ENCODE measurements around the gene TBXA2R.
"Not testable (repeated sequence)": the region's sequence is repeated elsewhere in the genome, so short reads cannot be mapped to it uniquely, and the experiment has no call there.

TBXA2R gene

DNA sequence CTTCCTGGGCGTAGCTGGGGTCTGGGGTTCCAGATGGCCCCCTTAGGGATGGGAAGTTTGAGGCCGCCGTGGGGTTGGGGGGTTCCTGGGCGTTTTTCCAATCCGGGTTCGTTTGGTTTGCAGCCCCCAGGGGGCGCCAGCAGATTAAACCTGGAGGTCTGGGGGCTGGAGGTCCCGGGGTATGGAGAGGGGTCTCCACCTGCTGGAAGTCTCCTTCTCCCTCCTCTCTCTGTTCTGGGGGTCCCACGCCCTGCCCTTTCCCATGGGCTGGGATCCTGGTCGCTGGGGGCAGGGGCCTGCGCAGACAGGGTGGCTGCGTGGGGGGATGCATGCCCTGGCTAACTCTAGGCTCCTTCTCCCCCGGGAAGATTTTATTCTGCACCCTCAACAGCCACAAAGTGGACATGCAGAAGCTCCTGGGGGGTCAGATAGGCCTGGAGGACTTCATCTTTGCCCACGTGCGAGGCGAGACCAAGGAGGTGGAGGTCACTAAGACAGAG, 20.5 kb downstream of the TBXA2R start:
- Histone ChIP-seq H3K4me1 (ENCODE audit: control insufficient read depth, insufficient read depth, low read length) (no peaks in the 10 kb centered on the region), H3K9ac (ENCODE audit: low read depth, low read length) (no peak overlapping the region), H3K9me3 (ENCODE audit: control insufficient read depth, insufficient read depth, low read length) (peaks cover 4% of the 10 kb centered on the region; the same call in 1 of the 2 replicates), H3K36me3 (ENCODE audit: control insufficient read depth, insufficient read depth, low read length) (no peaks in the 10 kb centered on the region), H3K4me3 (ENCODE audit: low read depth, low read length) (peak overlapping the region; percentile 54), H3K27ac (ENCODE audit: low read depth, low read length) (no peak overlapping the region), H3K27me3 (ENCODE audit: control insufficient read depth, insufficient read depth, low read length) (peaks cover 24% of the 10 kb centered on the region)

DNA sequence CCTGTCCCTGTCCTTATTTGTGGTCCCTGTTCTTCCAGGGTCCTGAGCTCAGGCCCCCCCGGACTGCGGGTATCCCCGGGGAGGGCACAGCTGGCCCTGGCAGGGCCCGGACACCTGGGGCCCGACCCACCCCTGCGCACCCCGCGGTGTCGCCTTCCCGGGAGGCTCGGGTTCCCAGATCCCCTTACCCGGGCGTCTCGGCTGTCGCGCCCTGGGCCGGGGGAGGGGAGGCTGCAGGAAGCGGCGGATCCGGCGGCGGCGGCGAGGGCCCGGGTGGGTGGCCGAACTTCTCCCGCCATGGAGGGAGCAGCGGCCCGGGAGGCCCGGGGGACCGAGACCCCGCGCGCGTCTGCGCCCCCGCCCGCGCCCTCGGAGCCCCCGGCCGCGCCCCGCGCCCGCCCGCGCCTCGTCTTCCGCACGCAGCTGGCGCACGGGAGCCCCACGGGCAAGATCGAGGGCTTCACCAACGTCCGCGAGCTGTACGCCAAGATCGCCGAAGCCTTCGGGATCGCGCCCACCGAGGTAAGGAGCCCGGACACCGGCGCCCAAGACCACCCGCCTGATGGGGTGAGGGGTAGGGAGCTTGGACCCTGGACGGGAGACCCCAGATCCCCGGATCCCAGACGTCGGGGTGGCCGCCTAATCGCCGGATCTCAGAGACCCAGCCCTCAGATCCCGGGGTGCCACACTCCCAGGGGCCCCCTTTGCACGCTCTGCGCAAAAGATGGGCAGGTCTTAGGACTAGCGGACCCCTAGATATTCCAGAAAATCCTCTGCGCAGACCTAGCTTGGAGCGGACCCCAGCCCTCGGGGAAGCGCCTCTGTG, 21.2 kb downstream of the TBXA2R start, which contains the start of gene GIPC3:
Gene GIPC3, plus strand, starts transcription at position 178 of the 826 bp plus-strand sequence. Its CDS starts 120 bp downstream, at position 298.
- Histone ChIP-seq H3K4me1 (ENCODE audit: control insufficient read depth, insufficient read depth, low read length) (no peaks in the 10 kb centered on the region), H3K27ac (ENCODE audit: low read depth, low read length) (no peak within 1 kb of the TSS), H3K4me3 (ENCODE audit: low read depth, low read length) (peak within 1 kb of the TSS; percentile 54), H3K36me3 (ENCODE audit: control insufficient read depth, insufficient read depth, low read length) (no peaks in the 10 kb centered on the region), H3K27me3 (ENCODE audit: control insufficient read depth, insufficient read depth, low read length) (peaks cover 24% of the 10 kb centered on the region), H3K9ac (ENCODE audit: low read depth, low read length) (no peak within 1 kb of the TSS), H3K9me3 (ENCODE audit: control insufficient read depth, insufficient read depth, low read length) (no peaks in the 10 kb centered on the region)

DNA sequence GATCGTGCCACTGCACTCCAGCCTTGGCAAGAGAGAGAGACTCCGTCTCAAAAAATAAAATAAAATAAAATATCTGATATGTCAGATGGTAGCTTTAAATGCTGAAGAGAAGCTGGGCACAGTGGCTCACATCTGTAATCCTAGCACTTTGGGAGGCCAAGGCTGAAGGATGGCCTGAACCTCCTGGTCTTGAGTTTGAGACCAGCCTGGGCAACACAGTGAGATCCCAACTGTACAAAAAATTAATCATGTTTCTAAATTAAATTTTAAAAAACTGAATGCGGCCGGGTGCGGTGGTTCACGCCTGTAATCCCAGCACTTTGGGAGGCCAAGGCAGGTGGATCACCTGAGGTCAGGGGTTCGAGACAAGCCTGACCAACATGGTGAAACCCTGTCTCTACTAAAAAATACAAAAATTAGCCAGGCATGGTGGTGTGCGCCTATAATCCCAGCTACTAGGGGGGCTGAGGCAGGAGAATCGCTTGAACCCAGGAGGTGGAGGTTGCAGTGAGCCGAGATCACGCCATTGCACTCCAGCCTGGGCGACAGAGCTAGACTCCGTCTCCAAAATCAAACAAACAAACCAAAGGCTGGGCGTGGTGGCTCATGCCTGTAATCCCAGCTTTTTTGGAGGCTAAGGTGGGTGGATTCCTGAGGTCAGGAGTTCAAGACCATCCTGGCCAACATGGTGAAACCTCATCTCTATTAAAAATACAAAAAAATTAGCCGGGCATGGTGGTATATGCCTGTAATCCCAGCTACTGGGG, 22.5 kb downstream of the TBXA2R start:
- H3K27ac ChIP-seq (ENCODE audit: low read depth, low read length); H3K36me3 ChIP-seq (ENCODE audit: control insufficient read depth, insufficient read depth, low read length); H3K4me3 ChIP-seq (ENCODE audit: low read depth, low read length); H3K9ac ChIP-seq (ENCODE audit: low read depth, low read length); H3K4me1 ChIP-seq (ENCODE audit: control insufficient read depth, insufficient read depth, low read length); H3K9me3 ChIP-seq (ENCODE audit: control insufficient read depth, insufficient read depth, low read length): not testable (repeated sequence)
- peaks cover 24% of the 10 kb centered on the region for H3K27me3 ChIP-seq (ENCODE audit: control insufficient read depth, insufficient read depth, low read length)

DNA sequence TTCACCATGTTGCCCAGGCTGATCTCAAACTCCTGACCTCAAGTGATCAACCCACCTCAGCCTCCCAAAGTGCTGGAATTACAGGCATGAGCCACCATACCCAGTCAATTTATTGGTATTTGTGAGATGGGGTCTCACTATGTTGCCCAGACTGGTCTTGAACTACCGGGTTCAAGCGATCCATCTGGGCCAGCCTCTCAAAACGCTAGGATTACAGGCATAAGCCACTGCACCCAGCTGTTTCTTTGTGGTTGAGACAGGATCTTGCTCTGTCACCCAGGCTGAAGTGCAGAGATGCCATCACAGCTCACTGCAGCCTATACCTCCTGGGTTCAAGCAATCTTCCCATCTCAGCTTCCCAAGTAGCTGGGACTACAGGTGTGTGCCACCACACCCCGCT, 24.9 kb downstream of the TBXA2R start:
- H3K9me3 ChIP-seq (ENCODE audit: control insufficient read depth, insufficient read depth, low read length); H3K9ac ChIP-seq (ENCODE audit: low read depth, low read length); H3K4me3 ChIP-seq (ENCODE audit: low read depth, low read length); H3K27ac ChIP-seq (ENCODE audit: low read depth, low read length); H3K36me3 ChIP-seq (ENCODE audit: control insufficient read depth, insufficient read depth, low read length); H3K4me1 ChIP-seq (ENCODE audit: control insufficient read depth, insufficient read depth, low read length): not testable (repeated sequence)
- peaks cover 24% of the 10 kb centered on the region for H3K27me3 ChIP-seq (ENCODE audit: control insufficient read depth, insufficient read depth, low read length)

DNA sequence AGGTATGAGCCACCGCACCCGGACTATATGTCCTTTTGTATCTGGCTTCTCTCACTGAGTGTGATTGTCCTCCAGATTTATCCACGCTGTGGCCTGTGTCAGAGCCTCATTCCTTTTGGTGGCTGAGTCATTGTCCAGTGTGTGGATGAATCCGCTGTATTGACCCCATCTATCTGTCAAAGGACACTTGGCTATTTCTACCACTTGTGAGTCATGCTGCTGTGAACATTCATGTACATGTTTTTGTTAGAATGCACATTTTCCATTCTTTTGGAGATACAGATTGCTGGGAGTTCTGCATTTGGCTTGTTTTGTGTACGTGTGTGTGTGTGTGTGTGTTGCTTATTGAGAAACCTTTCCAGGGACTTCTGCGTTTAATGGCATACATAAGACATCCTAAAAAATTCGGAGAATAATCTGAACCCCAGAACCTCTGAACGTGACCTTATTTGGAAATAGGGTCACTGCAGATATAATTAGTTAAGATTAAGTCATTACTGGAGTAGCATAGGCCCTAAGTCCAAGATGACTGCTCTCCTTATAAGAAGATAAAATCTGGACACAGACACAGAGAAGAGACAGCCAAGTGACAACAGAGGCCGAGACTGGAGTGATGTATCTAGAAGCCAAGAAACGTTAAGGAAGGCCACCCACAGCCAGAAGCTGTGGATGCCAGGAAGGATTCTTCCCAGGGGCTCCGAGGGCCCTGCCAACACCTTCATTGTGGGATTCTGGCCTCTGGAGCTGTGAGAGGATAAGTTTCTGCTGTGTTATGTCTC, 26.3 kb downstream of the TBXA2R start:
- no peak overlapping the region for H3K27ac ChIP-seq (ENCODE audit: low read depth, low read length)
- no peak overlapping the region for H3K4me3 ChIP-seq (ENCODE audit: low read depth, low read length)
- H3K9ac ChIP-seq (ENCODE audit: low read depth, low read length) = no peak overlapping the region
- H3K9me3 ChIP-seq (ENCODE audit: control insufficient read depth, insufficient read depth, low read length) = no peaks in the 10 kb centered on the region
- H3K36me3 ChIP-seq (ENCODE audit: control insufficient read depth, insufficient read depth, low read length) = no peaks in the 10 kb centered on the region
- peaks cover 9% of the 10 kb centered on the region for H3K4me1 ChIP-seq (ENCODE audit: control insufficient read depth, insufficient read depth, low read length)
- H3K27me3 ChIP-seq (ENCODE audit: control insufficient read depth, insufficient read depth, low read length) = peaks cover 12% of the 10 kb centered on the region

DNA sequence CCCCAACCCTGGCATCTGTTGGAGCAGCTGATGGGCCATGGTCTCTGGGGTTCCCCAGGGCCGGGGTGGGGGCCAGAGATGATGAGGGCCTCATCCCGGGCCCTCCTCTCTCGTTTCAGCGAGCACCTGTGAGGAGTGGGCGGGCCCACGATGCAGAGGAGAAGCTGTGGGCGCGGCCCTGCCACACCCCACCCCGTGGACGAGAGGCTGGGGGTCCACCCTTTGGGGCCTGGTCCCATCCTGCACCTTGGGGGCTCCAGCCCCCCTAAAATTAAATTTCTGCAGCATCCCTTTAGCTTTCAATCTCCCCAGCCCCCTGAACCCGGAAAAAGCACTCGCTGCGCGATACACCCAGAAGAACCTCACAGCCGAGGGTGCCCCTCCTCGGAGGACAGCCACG, 28.3 kb downstream of the TBXA2R start:
- H3K4me1 ChIP-seq (ENCODE audit: control insufficient read depth, insufficient read depth, low read length) = peaks cover 9% of the 10 kb centered on the region
- no peak overlapping the region for H3K9ac ChIP-seq (ENCODE audit: low read depth, low read length)
- H3K36me3 ChIP-seq (ENCODE audit: control insufficient read depth, insufficient read depth, low read length) = peaks cover 6% of the 10 kb centered on the region
- H3K27me3 ChIP-seq (ENCODE audit: control insufficient read depth, insufficient read depth, low read length) = peaks cover 3% of the 10 kb centered on the region; the same call in 1 of the 2 replicates
- peak overlapping the region; percentile 58 for H3K4me3 ChIP-seq (ENCODE audit: low read depth, low read length)
- H3K9me3 ChIP-seq (ENCODE audit: control insufficient read depth, insufficient read depth, low read length) = no peaks in the 10 kb centered on the region
- no peak overlapping the region for H3K27ac ChIP-seq (ENCODE audit: low read depth, low read length)

DNA sequence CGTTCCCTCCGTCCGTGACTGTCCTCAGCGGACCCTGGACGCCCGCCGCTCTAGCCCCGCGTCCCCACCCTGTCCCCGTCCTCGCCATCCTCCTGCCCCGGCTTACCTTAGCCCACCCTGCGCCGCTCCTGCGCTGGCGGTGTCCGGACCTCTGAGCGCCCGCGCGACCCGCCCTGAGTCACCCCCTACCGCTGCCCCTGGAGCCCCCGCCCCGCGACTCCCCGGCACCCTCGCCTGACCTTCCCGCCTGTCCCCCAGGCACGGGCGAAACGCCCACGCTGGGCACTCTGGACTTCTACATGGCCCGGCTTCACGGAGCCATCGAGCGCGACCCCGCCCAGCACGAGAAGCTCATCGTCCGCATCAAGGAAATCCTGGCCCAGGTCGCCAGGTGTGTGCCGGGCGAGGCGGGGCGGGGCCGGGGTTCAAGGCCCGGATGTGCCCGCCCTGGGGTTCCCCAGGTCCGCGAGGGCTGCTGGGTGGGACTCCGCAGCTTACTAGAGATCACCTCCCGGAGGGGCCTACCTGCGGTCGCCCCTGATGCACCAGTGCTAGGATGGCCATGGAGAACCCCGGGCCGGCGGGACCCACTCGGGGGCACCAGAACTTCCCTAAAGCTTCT, 28.8 kb downstream of the TBXA2R start:
- Histone ChIP-seq H3K9me3 (ENCODE audit: control insufficient read depth, insufficient read depth, low read length) (no peaks in the 10 kb centered on the region), H3K4me3 (ENCODE audit: low read depth, low read length) (peak overlapping the region; percentile 58), H3K27ac (ENCODE audit: low read depth, low read length) (no peak overlapping the region), H3K9ac (ENCODE audit: low read depth, low read length) (no peak overlapping the region), H3K4me1 (ENCODE audit: control insufficient read depth, insufficient read depth, low read length) (peaks cover 9% of the 10 kb centered on the region), H3K27me3 (ENCODE audit: control insufficient read depth, insufficient read depth, low read length) (no peaks in the 10 kb centered on the region), H3K36me3 (ENCODE audit: control insufficient read depth, insufficient read depth, low read length) (peaks cover 6% of the 10 kb centered on the region)

DNA sequence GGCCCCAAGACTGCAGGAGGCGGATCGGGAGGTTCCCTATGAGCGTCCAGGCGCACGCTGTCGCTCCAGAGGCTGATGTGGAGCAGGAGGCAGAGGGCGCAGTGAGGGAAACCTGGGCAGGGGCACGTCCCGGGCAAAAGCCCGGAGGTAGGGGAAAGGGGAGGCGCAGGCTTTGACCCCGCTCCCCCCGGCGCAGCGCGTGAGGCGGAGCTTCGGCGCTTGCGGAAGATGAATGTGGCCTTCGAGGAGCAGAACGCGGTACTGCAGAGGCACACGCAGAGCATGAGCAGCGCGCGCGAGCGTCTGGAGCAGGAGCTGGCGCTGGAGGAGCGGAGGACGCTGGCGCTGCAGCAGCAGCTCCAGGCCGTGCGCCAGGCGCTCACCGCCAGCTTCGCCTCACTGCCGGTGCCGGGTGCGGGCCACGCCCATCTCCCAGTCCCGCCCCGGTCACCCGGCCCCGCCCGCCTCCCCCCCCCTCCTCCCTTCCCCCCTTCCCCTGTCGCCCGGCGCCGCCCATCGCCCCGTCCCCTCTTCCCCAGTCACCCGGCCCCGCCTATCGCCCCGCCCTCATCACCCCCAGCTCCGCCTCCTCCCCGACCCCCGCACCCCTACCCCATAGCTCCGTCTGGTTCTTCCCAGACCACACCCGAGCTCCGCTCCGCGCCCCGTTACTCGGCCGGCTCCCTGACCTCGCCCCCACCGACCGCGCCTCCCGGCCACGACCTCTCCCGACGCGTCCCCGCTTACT, 29.8 kb downstream of the TBXA2R start:
- Histone ChIP-seq H3K36me3 (ENCODE audit: control insufficient read depth, insufficient read depth, low read length) (peaks cover 6% of the 10 kb centered on the region), H3K9ac (ENCODE audit: low read depth, low read length) (no peak overlapping the region), H3K4me3 (ENCODE audit: low read depth, low read length) (peak overlapping the region; percentile 64), H3K4me1 (ENCODE audit: control insufficient read depth, insufficient read depth, low read length) (peaks cover 13% of the 10 kb centered on the region), H3K27ac (ENCODE audit: low read depth, low read length) (peak overlapping the region; percentile 64), H3K9me3 (ENCODE audit: control insufficient read depth, insufficient read depth, low read length) (no peaks in the 10 kb centered on the region), H3K27me3 (ENCODE audit: control insufficient read depth, insufficient read depth, low read length) (no peaks in the 10 kb centered on the region)

DNA sequence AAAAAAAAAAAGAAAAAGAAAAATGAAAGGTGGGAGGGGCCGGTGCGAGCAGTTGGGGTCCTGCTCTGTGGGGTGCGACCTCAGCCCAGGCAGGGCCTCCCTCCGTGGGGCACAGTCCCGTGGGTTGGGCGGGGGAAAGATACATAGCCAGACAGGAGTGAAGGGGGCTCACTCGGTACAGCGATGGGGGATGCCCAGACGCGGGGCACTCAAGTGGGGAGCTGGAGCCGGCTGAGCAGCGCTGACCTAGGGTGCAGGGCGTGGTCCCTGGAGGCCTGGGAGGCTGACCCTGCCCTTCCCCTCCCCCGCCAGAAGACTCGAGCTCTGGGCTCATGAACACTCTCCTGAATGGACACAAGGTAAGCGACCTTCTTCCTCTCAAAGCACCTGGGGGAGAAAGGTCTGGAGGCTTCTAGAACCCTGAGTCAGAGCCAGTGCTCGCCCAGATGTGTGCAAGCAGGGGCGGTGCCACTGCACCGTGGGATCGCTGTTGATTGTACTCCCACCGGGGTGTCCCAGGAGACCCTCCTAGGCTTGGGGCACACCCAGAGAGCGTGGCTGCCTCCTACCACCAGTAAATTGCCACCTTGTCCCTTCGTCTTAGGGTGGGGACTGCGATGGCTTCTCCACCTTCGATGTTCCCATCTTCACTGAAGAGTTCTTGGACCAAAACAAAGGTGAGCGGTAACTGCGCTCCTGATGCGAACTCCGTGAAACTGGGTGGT, 30.6 kb downstream of the TBXA2R start:
- peak overlapping the region; percentile 64 for H3K4me3 ChIP-seq (ENCODE audit: low read depth, low read length)
- peaks cover 13% of the 10 kb centered on the region for H3K4me1 ChIP-seq (ENCODE audit: control insufficient read depth, insufficient read depth, low read length)
- H3K36me3 ChIP-seq (ENCODE audit: control insufficient read depth, insufficient read depth, low read length) = peaks cover 6% of the 10 kb centered on the region
- no peaks in the 10 kb centered on the region for H3K27me3 ChIP-seq (ENCODE audit: control insufficient read depth, insufficient read depth, low read length)
- no peak overlapping the region for H3K9ac ChIP-seq (ENCODE audit: low read depth, low read length)
- no peaks in the 10 kb centered on the region for H3K9me3 ChIP-seq (ENCODE audit: control insufficient read depth, insufficient read depth, low read length)
- H3K27ac ChIP-seq (ENCODE audit: low read depth, low read length) = peak overlapping the region; percentile 64

Data from HUES48 (cell line).